Renal cortical epithelial cell (primary cell): Measurements from ENCODE around the gene KCNQ4. TPM values are rescaled to one million over a fixed set of nuclear protein-coding genes. Genes with fewer than 3 reads are reported as not detected.

Source experiments
- DNase-seq: peaks from one replicate; pipeline ENCODE4 v3.0.0-alpha.2; 2011; ENCODE audit warnings: low read depth
- total RNA-seq: library from RNA; depleted of rRNA; stranded (reverse); fragments of >200 nt; gene quantifications from 2 replicates; pipeline ENCODE4 v1.2.3, GENCODE V29; 2014

The KCNQ4 gene
- total RNA-seq, 1 donor from 2014 or later = 0.20 TPM

GRCh38 chr1:40838980-40839942 lies 55.7 kb downstream of the KCNQ4 start:
- no peak for DNase-seq

- no peak for DNase-seq
Measured at GRCh38 chr1:40839943-40840335, 56.4 kb downstream of the KCNQ4 start.

DNA sequence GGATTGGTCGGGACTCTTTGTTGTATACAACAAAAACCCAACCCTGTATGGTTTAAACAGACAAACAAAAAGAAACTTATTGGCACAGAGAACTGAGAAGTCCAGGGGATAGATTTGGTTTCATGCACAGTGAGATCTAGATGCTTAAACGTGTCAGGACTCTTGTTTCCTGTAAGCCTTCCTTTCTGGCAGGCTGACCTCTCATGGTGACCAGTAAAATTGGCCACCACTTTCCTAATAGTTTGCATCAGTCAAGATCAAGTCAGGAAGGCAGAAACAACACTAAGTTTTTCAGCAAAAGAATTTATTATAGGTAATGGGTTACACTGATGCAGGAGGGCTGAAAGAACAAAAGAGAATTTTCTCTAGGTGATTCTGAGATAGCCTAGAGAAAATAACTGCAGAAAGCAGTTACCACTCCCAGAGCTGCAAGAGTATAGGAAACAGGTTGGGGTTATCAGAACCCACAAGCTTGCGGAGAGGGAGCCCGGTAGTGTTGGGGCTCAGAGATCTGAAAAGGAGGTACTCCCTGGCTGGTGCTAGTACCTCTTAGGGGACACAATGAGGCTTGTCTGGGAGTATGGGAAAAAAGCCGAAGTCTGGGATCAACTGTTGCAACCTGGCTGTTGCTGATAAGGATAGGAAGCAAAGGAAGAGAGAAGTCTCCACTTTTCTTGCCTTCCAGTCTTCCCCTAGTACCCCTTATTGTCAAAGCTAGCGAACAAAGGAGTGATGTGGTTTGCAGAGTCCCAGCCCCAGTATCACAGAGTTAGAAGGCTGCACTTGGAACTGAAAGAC lies 57.1 kb downstream of the KCNQ4 start:
- peak; percentile 41 for DNase-seq

GRCh38 chr1:40841602-40842001 lies 58.0 kb downstream of the KCNQ4 start:
- no peak for DNase-seq

- peak; percentile 83 for DNase-seq
Measured at GRCh38 chr1:40842207-40842606, 58.6 kb downstream of the KCNQ4 start.

DNA sequence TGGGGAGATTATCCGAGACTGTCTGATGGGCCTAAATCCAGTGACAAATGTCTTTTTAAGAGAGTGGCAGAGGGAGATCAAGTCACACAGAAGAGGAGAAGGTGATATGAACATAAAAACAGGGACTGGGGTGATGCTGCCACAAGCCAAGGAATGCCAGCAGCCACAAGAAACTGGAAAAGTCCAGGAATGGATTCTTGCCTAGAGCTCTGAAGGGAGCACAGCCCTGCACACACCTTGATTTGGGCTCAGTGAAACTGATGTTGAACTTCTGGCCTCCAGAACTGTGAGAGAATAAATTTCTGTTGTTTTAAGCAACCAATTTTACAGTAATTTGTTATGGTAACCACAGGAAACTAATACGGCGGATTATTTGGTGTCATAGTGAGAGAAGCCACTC lies 59.1 kb downstream of the KCNQ4 start:
- DNase-seq = no peak

DNA sequence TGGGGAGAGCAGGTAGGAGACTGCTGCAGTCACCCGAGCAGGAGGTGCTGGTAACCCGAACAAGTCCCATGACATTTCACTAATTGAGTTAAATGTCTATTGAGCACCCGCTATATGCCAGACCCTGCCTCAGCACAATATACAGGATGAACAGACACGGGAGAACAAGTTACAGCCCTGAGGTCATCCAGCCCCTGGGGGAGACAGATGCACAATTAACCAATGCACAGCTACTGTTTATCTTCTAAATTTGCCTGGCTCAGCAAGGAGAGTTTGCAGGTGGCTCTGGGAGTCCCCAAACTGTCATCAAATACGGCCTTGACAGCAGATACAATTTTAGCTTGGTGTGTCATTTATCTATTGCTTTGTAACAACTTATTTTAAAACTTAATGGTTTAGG lies 60.5 kb downstream of the KCNQ4 start:
- DNase-seq = no peak

GRCh38 chr1:40844887-40845878 lies 61.6 kb downstream of the KCNQ4 start:
- no peak for DNase-seq

DNA sequence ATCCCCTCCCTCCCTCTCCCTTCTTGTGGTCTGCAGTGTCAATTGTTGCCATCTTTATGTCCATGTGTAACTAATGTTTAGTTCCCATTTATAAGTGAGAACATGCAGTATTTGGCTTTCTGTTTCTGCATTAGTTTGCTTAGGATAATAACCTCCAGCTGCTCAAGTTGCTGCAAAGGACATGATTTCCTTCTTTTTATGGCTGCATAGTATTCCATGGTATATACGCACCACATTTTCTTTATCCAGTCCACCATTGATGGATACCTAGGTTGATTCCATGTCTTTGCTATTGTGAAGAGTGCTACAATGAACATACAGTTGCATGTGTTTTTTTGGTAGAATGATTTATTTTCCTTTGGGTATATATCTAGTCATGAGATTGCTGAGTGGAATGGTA lies 62.3 kb downstream of the KCNQ4 start:
- DNase-seq = no peak

DNA sequence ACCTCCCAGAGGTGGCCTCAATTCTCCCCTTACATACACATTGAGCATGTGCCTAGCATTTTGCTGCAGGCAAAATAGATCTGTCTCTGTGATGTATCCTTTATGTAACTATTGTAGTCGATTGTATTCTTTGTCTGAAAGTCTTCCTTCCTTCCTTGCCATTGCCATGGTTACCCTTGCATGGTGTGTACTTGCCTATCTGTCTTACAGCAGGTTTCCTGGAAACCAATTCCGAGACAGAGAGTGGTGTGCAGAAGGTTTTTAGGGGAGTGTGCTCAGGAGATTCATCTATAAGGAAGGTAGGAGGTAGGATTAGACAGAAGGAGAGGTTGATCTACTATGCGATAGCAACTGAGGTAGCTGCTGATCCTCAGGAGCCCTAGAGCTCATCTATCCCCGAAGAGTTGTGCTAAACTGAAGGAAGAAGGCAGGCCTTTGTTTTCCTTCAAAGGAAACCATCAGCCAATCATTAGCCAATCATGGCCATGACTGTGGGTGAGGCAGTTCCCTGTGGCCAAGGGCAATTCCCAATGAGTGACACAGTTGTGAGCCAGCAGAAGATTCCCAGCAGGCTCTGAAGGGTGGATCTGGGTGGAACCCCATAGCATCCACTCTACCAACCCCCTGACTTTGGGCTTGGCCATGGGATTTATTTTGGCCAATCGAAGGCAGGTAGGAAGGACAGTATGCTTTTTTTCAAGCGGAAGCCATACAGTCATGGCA lies 63.6 kb downstream of the KCNQ4 start:
- DNase-seq = peak; percentile 75

GRCh38 chr1:40848530-40849189 lies 65.1 kb downstream of the KCNQ4 start:
- peak; percentile 64 for DNase-seq

DNA sequence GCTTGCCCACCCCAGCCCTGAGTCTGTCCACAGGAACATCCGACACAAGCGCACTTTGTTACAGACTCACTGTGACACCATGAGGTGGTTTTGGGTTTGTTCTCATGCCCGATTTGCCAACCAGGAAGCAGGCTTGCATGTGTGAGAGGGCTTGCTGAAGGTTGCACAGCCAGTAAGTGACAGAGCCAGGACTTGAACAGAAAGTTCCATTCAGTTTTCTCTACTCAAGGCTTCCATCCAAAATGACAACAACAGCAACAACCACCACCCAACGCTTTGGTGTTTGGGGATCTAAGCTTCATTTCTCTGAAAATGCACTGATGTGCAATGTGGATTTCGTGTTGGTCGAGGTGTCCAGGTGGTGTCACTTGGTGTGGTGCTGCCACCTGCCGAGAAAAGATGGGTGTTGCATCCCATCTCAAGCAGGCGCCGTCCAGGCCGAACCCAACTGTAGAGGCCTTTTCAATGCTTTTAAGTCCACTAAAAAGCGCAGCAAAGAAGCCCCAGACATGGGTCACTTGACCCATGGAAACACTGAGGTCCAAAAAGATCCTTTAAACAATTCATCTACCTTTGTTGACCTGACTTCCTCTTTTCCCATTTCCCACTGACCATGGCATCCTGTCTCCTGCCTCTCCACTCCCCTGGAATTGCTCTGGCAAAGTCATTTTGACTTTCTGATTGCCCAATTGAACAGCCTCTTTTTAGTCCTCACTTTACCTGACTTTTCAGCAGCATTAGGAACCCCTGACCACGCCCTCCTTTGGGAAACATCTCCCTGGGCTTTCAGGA lies 66.4 kb downstream of the KCNQ4 start:
- peak; percentile 45 for DNase-seq

DNA sequence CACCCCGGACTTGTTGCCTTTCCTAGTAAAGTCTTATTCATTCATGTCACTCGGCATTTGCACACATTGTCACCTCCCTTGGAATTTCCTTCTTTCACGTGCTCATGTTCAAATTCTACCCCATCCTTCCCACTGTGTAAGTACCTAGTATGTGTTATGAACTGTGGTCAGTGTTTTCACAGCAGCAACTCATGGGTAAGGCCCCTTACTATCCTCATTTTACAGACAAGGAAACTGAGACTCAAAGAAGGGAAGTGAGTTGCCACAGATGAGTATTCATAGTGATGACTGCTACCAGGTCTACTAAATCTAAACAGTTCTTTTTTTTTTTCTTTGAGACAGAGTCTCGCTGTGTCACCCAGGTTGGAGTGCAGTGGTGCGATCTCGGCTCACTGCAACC lies 68.1 kb downstream of the KCNQ4 start:
- DNase-seq = no peak

GRCh38 chr1:40853113-40853884 lies 69.7 kb downstream of the KCNQ4 start:
- no peak for DNase-seq

DNA sequence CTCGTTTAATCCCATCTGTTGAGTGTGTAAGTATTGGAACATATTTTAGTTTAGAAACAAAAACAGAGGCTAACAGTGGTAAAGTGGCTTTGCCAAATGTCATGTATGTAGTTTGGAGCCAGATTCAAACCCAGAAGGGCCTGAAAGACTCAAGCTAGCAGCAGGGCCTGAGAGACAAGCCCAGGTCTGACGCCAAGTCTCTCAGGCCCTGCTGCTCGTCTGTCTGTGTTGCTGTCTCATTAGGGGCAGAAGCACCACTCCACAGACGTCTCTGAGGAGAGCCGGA lies 70.2 kb downstream of the KCNQ4 start:
- DNase-seq = no peak

DNA sequence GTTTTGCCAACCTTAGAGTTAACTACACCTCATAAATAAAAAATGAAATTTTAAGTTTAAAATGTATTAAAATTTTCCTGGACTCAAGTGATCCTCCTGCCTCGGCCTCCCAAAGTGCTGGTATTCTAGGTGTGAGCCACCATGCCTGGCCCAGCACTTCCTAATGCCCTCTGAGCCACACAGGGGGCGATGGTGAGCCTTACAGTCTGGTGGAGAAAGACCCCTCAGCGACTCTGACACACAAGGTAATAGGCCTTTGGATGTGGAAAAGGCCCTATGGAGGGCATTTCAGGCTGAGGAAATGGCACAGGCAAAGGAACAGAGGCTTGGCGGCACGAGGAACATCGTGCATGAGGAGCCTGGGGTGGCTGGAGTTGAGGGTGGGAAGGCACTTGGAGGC lies 71.9 kb downstream of the KCNQ4 start:
- DNase-seq = no peak

- no peak for DNase-seq
Measured at GRCh38 chr1:40856116-40856515, 72.5 kb downstream of the KCNQ4 start.

- no peak for DNase-seq
Measured at GRCh38 chr1:40856656-40857302, 73.2 kb downstream of the KCNQ4 start.
